Uterine smooth muscle cell (primary cell): Measurements from ENCODE around the gene QRFP. TPM values are rescaled to one million over a fixed set of nuclear protein-coding genes. Genes with fewer than 3 reads are reported as not detected.

Experiments
- total RNA-seq: library from RNA; depleted of rRNA; stranded (reverse); fragments of >200 nt; gene quantifications from 2 replicates; pipeline ENCODE4 v1.2.3, GENCODE V29; 2014

QRFP gene
- total RNA-seq = not detected in 2 replicates

DNA sequence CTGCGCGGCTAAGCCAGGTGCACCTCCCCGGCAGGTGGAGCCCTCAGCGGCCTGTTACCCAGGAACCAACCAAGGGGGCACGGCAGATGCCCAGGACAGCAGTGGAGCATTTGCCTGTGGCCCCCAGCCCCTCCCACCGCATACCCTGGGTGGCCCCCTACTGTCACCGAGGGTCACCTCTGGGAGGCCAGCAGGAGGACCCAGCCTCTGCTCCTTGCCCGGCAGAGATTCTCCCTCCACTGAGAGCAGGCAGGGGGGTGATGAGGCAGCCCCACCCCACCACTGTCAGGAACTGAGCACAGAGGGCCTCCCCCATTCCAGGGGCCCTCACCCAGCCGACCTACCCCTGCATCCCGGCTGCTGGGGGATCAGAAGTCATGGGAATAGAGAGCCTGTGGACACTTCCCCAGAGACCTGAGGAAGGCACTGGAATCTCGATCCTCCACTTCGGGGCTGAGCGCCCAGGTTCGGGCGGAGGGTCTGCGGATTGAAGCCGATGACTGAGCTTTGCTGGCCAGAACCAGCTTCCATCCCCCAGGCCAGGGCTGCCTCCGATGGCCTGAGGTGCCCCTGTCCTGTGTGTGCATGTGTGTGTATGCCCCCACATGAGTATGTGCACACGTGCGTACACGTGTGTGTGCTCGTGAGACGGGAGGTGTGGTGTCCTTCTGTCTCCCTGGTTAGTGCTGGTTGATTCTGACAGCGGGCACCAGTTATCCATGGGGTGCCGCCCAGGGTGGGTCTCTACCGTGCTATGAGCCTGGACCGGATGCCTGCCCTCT, at the start of gene QRFP:
TSS of gene QRFP (minus strand) at position 580 of the 782 bp plus-strand sequence. CDS start 2,974 bp downstream, outside the sequence.

GRCh38 chr9:130938652-130939404, 42.2 kb upstream of the QRFP start, which contains the start of gene FIBCD1:
Gene FIBCD1 (minus strand): TSS chr9:130939247. CDS start chr9:130938607, 640 bp downstream.

Other genes with a start within 250 kb of the QRFP start
- gene PRDM12, start 232.2 kb downstream of the QRFP start, total RNA-seq = under 0.01 TPM in 1 of 2 replicates, not detected in the other
- 33.1 and 77.2 TPM in 2 replicates for gene EXOSC2, start 203.0 kb downstream of the QRFP start, total RNA-seq
- 51.7 and 62.4 TPM in 2 replicates for gene ABL1, start 61.6 kb downstream of the QRFP start, total RNA-seq
- gene FIBCD1, start 42.4 kb upstream of the QRFP start, total RNA-seq = 1.4 and 2.1 TPM in 2 replicates
- 0.89 and 1.00 TPM in 2 replicates for gene LAMC3, start 112.4 kb upstream of the QRFP start, total RNA-seq
- gene AIF1L, start 199.7 kb upstream of the QRFP start, total RNA-seq = 0.11 and 0.25 TPM in 2 replicates
- gene NUP214, start 228.8 kb upstream of the QRFP start, total RNA-seq = 16.0 and 23.0 TPM in 2 replicates